ENCODE results near the gene NBEA. TPM values are rescaled to one million over a fixed set of nuclear protein-coding genes. Genes with fewer than 3 reads are reported as not detected.

Gene NBEA
- polyA plus RNA-seq, 2 of the 4 experiments (the other 2 are of a cell fraction) = 3.5 to 11.8 TPM

DNA sequence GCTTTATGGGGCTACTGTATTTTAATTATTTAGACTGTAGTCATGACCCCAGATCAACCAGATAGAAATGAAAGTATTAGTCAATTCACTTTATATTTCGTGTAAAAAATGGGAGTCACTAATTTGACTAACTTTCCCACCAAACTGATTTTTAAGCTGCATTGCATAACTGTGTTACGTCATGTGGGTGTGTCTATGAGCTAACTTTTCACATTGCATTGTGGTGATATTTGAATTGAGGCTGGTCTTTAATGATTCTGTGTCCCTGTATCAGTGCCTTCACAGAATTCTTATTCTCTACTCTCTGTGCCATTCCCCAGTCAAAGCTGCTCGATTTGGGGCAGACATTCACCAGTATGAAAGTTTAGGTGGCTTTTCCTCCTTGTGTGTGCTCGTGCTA lies 707.1 kb downstream of the NBEA start:
- TF ChIP-seq NPAS2 (CRISPR knock-in tag; IDR thresholded peaks at IDR 0.05; ENCODE audit: borderline replicate concordance) (no peak), CEBPB (IDR thresholded peaks at IDR 0.05) (peak in 1 of 2 experiments; percentile 22; a peak in 1 of 4 replicates)
- ATAC-seq = no peak
- ChIA-PET POLR2A (no interaction called here), CTCF (interaction anchor here (1.1 to 1.5 kb wide), 2 partner anchors 14 to 19 kb away, joined by 4 read pairs; no protein-coding TSS in a partner anchor)
- no peak overlapping the region for H3K4me2 ChIP-seq
- no peak for FAIRE-seq
- H3K4me3 ChIP-seq = no peak overlapping the region
- no peaks in the 10 kb centered on the region for H3K4me1 ChIP-seq
- WGBS (ENCODE audit: missing lambda C conversion rate) = 53% methylated on average over 4 of the region's 4 CpGs
- no peaks in the 10 kb centered on the region for H3K9me3 ChIP-seq
- no peak overlapping the region for H3K27ac ChIP-seq
- DNase-seq (ENCODE audit: low read depth in 1 of 2, low spot score in 1 of 2) = no peak

DNA sequence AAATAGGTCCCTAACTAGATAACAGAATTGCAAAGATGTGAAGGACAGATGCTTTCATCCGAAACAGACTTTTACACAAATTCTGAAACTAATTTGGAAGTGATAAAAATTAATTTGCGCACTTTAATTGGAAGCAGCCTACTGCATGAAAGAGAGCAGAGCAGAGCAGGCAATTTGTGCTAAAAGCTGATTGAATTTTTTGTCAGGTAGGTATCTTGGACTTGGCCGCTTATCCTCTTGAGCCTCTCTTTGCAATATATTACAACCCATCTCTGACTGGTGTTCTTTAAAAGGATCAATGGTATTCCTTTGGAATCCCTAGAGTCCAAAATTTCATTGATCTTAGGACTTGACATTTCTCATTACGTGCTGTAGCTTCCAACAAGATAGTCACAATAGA lies 717.7 kb downstream of the NBEA start:
- Histone ChIP-seq H3K4me1 (no peaks in the 10 kb centered on the region), H3K4me2 (no peak overlapping the region), H3K27ac (no peak overlapping the region), H3K4me3 (no peak overlapping the region), H3K9me3 (no peaks in the 10 kb centered on the region)
- ChIA-PET POLR2A (no interaction called here), CTCF (interaction anchor here (1.3 kb wide), 1 partner anchor 17 kb away, joined by 4 read pairs; no protein-coding TSS in a partner anchor)
- no peak for TF ChIP-seq CHD4 (IDR thresholded peaks at IDR 0.05; ENCODE audit: borderline replicate concordance)
- TF ChIP-seq RNF2 (IDR thresholded peaks at IDR 0.05; ENCODE audit: borderline replicate concordance, low read depth) = no peak
- no peak for TF ChIP-seq CEBPB (IDR thresholded peaks at IDR 0.05)
- ATAC-seq (no peak), FAIRE-seq (no peak), DNase-seq (ENCODE audit: low read depth in 1 of 2, low spot score in 1 of 2) (no peak)
- WGBS (ENCODE audit: missing lambda C conversion rate) = 80% methylated on average over 4 of the region's 4 CpGs

DNA sequence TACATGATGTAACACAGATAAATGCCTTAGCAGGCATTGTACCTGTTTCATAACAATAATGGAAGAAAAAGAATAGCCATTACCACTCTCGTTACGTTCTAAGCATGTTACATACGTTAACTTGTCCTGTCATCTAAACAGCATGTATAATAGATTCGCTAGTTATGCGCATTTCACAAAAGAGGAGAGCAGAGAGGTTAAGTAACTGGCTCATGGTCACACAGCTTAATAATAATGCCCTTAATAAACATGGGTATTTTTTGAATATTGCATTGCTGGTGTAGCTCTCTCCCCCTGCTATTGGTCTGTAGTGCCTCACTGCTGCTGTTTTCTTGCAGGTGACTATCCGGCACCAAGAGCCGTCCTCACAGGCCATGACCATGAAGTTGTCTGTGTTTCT lies 722.7 kb downstream of the NBEA start:
- no peak overlapping the region for H3K27ac ChIP-seq
- H3K4me1 ChIP-seq = no peaks in the 10 kb centered on the region
- FAIRE-seq (no peak), ATAC-seq (no peak), DNase-seq (ENCODE audit: low read depth in 1 of 2, low spot score in 1 of 2) (no peak)
- no peak overlapping the region for H3K4me3 ChIP-seq
- ChIA-PET POLR2A (no interaction called here), CTCF (no interaction called here)
- WGBS (ENCODE audit: missing lambda C conversion rate) = 91% methylated on average over 7 of the region's 7 CpGs
- TF ChIP-seq CHD2 (IDR thresholded peaks at IDR 0.05; ENCODE audit: low read length, partially characterized antibody) (no peak), CEBPB (IDR thresholded peaks at IDR 0.05) (no peak)
- H3K4me2 ChIP-seq = no peak overlapping the region
- H3K9me3 ChIP-seq = no peaks in the 10 kb centered on the region

GRCh38 chr13:35669321-35669720 lies 727.3 kb downstream of the NBEA start:
- H3K27ac ChIP-seq = no peak overlapping the region
- ChIA-PET POLR2A (no interaction called here), CTCF (interaction anchor here (0.6 kb wide), 1 partner anchor 132 kb away, joined by 3 read pairs; no protein-coding TSS in a partner anchor)
- 64% methylated on average over 4 of the region's 4 CpGs for WGBS (ENCODE audit: missing lambda C conversion rate)
- no peak overlapping the region for H3K4me3 ChIP-seq
- no peak overlapping the region for H3K4me2 ChIP-seq
- no peak for ATAC-seq
- no peak for DNase-seq (ENCODE audit: low read depth in 1 of 2, low spot score in 1 of 2)
- H3K9me3 ChIP-seq = no peaks in the 10 kb centered on the region
- H3K4me1 ChIP-seq = no peaks in the 10 kb centered on the region
- TF ChIP-seq, protein P1, sequence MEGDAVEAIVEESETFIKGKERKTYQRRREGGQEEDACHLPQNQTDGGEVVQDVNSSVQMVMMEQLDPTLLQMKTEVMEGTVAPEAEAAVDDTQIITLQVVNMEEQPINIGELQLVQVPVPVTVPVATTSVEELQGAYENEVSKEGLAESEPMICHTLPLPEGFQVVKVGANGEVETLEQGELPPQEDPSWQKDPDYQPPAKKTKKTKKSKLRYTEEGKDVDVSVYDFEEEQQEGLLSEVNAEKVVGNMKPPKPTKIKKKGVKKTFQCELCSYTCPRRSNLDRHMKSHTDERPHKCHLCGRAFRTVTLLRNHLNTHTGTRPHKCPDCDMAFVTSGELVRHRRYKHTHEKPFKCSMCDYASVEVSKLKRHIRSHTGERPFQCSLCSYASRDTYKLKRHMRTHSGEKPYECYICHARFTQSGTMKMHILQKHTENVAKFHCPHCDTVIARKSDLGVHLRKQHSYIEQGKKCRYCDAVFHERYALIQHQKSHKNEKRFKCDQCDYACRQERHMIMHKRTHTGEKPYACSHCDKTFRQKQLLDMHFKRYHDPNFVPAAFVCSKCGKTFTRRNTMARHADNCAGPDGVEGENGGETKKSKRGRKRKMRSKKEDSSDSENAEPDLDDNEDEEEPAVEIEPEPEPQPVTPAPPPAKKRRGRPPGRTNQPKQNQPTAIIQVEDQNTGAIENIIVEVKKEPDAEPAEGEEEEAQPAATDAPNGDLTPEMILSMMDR (IDR thresholded peaks at IDR 0.05) = no peak
- no peak for TF ChIP-seq RNF2 (IDR thresholded peaks at IDR 0.05; ENCODE audit: borderline replicate concordance, low read depth)
- TF ChIP-seq ZNF302 (CRISPR knock-in tag; IDR thresholded peaks at IDR 0.05) = no peak
- TF ChIP-seq ESRRA (IDR thresholded peaks at IDR 0.05; ENCODE audit: borderline replicate concordance, low read length) = no peak
- TF ChIP-seq RCOR1 (IDR thresholded peaks at IDR 0.05; ENCODE audit: low read depth, low read length) = no peak
- no peak for TF ChIP-seq HDAC2 (IDR thresholded peaks at IDR 0.05)
- no peak for TF ChIP-seq CBX8 (IDR thresholded peaks at IDR 0.05)
- no peak for TF ChIP-seq PHF8 (IDR thresholded peaks at IDR 0.05; ENCODE audit: borderline replicate concordance, low read depth)
- no peak for TF ChIP-seq CHD2 (IDR thresholded peaks at IDR 0.05; ENCODE audit: low read length, partially characterized antibody)
- TF ChIP-seq MAZ (IDR thresholded peaks at IDR 0.05; ENCODE audit: borderline replicate concordance, low read depth, low read length) = no peak
- FAIRE-seq = no peak

DNA sequence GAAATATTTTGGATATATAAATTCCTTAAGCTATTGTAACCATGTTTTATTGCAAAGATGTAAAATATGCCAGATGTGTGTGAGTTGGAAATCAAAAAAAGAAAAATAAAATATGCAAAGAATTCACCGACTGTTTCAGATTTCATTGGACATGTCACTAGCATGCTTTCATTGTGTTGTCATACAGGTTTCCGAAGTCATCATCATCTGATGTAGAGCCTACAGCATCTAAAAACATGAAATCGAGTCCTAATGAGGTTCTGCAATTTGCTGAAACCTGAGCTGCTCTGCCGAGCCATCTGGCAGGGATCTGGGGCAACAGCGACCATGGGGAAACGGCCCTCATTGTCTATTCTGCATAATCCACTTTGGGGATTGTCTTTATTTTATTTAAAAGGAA lies 730.5 kb downstream of the NBEA start:
- CTCF ChIA-PET = interaction anchor here (0.6 kb wide), 1 partner anchor 131 kb away, joined by 3 read pairs; no protein-coding TSS in a partner anchor
- no peaks in the 10 kb centered on the region for H3K4me1 ChIP-seq
- no peak overlapping the region for H3K4me2 ChIP-seq
- DNase-seq (ENCODE audit: low read depth in 1 of 2, low spot score in 1 of 2) (no peak), FAIRE-seq (no peak), ATAC-seq (no peak)
- 80% methylated on average over 6 of the region's 6 CpGs for WGBS (ENCODE audit: missing lambda C conversion rate)
- POLR2A ChIA-PET = no interaction called here
- no peaks in the 10 kb centered on the region for H3K9me3 ChIP-seq
- no peak for TF ChIP-seq KDM1A (IDR thresholded peaks at IDR 0.05; ENCODE audit: low read depth)
- no peak overlapping the region for H3K27ac ChIP-seq
- H3K4me3 ChIP-seq = no peak overlapping the region

Data from A549 (cell line).